ENCODE measurements around the gene CDAN1. TPM values are rescaled to one million over a fixed set of nuclear protein-coding genes. Genes with fewer than 3 reads are reported as not detected.

The CDAN1 gene
- total RNA-seq, 1 experiment from 2014 or later = 20.0 TPM

- DNase-seq (ENCODE audit: low read depth) = no peak
These were observed 25.2 kb downstream of the CDAN1 start for GRCh38 chr15:42711746-42712145.

GRCh38 chr15:42710662-42711061, 26.3 kb downstream of the CDAN1 start:
- no peak for DNase-seq (ENCODE audit: low read depth)

- DNase-seq (ENCODE audit: low read depth) = no peak
These were observed 28.9 kb downstream of the CDAN1 start for GRCh38 chr15:42707873-42708544.

GRCh38 chr15:42707068-42707467, 29.9 kb downstream of the CDAN1 start:
- DNase-seq (ENCODE audit: low read depth) = no peak

GRCh38 chr15:42705336-42705735, 31.6 kb downstream of the CDAN1 start:
- no peak for DNase-seq (ENCODE audit: low read depth)

GRCh38 chr15:42704492-42704926, 32.4 kb downstream of the CDAN1 start:
- DNase-seq (ENCODE audit: low read depth) = peak; percentile 61

GRCh38 chr15:42696626-42697025, 40.3 kb downstream of the CDAN1 start:
- no peak for DNase-seq (ENCODE audit: low read depth)

GRCh38 chr15:42695527-42696071, 41.3 kb downstream of the CDAN1 start:
- DNase-seq (ENCODE audit: low read depth) = no peak

GRCh38 chr15:42694398-42694797, 42.5 kb downstream of the CDAN1 start:
- no peak for DNase-seq (ENCODE audit: low read depth)

- DNase-seq (ENCODE audit: low read depth) = no peak
These were observed 43.0 kb downstream of the CDAN1 start for GRCh38 chr15:42693942-42694341.

- no peak for DNase-seq (ENCODE audit: low read depth)
These were observed 43.4 kb downstream of the CDAN1 start for GRCh38 chr15:42693496-42693895.

GRCh38 chr15:42692997-42693396, 43.9 kb downstream of the CDAN1 start:
- DNase-seq (ENCODE audit: low read depth) = no peak

- DNase-seq (ENCODE audit: low read depth) = no peak
These were observed 44.4 kb downstream of the CDAN1 start for GRCh38 chr15:42692536-42692935.

GRCh38 chr15:42691770-42692169, 45.2 kb downstream of the CDAN1 start:
- no peak for DNase-seq (ENCODE audit: low read depth)

GRCh38 chr15:42691308-42691707, 45.6 kb downstream of the CDAN1 start:
- no peak for DNase-seq (ENCODE audit: low read depth)

GRCh38 chr15:42688301-42688700, 48.6 kb downstream of the CDAN1 start:
- DNase-seq (ENCODE audit: low read depth) = no peak

- no peak for DNase-seq (ENCODE audit: low read depth)
These were observed 49.2 kb downstream of the CDAN1 start for GRCh38 chr15:42687740-42688139.

GRCh38 chr15:42686281-42686680, 50.6 kb downstream of the CDAN1 start:
- DNase-seq (ENCODE audit: low read depth) = no peak

- DNase-seq (ENCODE audit: low read depth) = no peak
These were observed 55.8 kb downstream of the CDAN1 start for GRCh38 chr15:42681119-42681518.

- DNase-seq (ENCODE audit: low read depth) = peak; percentile 24
These were observed 56.8 kb downstream of the CDAN1 start for GRCh38 chr15:42680142-42680482.

GRCh38 chr15:42679285-42680141, 57.4 kb downstream of the CDAN1 start:
- DNase-seq (ENCODE audit: low read depth) = no peak

- DNase-seq (ENCODE audit: low read depth) = no peak
These were observed 61.9 kb downstream of the CDAN1 start for GRCh38 chr15:42675021-42675420.

- DNase-seq (ENCODE audit: low read depth) = no peak
These were observed 62.5 kb downstream of the CDAN1 start for GRCh38 chr15:42674472-42674871.

Data from LHCN-M2 (cell line).